Body of pancreas (tissue), 4 donors: ENCODE data around the gene TPD52L3. TPM values are rescaled to one million over a fixed set of nuclear protein-coding genes. Genes with fewer than 3 reads are reported as not detected.

Experiments used
- ATAC-seq: fragments of 150-250 bp; one replicate; pipeline ENCODE4 v1.9.1; 2016
- DNase-seq, 4 donors: peaks; one replicate each; pipeline ENCODE4 v3.0.0-alpha.2; 2019
- H3K27ac ChIP-seq, 4 donors: fragments of 200-600 bp; sonication (generic); 1 replicate in 3 of 4; 2 replicates in 1 of 4; pipeline versions ENCODE4 v1.5.1 to v1.6.1; 2016 to 2019; ENCODE audit warnings: mild to moderate bottlenecking in 1 of 4, mixed read lengths in 1 of 4, moderate library complexity in 1 of 4
- H3K27me3 ChIP-seq, 2 donors: fragments of 200-600 bp; sonication (generic); one replicate each; pipeline ENCODE4 v1.6.0; 2016; ENCODE audit warnings: mild to moderate bottlenecking in 1 of 2
- H3K36me3 ChIP-seq, 2 donors: fragments of 200-600 bp; sonication (generic); replicated peaks in 1 of 2; 2 replicates each; pipeline ENCODE4 v1.5.1; 2016; ENCODE audit warnings: low read depth in 2 of 2; ENCODE audit not compliant: insufficient read depth in 1 of 2
- H3K4me1 ChIP-seq: fragments of 200-600 bp; sonication (generic); one replicate; pipeline ENCODE4 v1.6.0; 2016
- H3K4me3 ChIP-seq, 2 donors: fragments of 200-600 bp; sonication (generic); 1 replicate in 1 of 2; 2 replicates in 1 of 2; pipeline ENCODE4 v1.5.1; 2016 to 2019
- H3K9me3 ChIP-seq, 3 donors: fragments of 200-600 bp; sonication (generic); 1 replicate in 2 of 3; 2 replicates in 1 of 3; pipeline ENCODE4 v1.5.1; 2016
- POLR2A ChIP-seq, 3 donors: fragments of 450-650 bp; IDR thresholded peaks; one replicate each; pipeline ENCODE4 v1.6.1; 2016; ENCODE audit warnings: antibody characterized with exemption in 3 of 3, mild to moderate bottlenecking in 2 of 3
- WGBS, 2 donors: methylation state at CpG; one replicate each; pipeline ENCODE4 v1.1.5; 2017; 5-methylcytosine and 5-hydroxymethylcytosine counted together
- intact Hi-C: fragments of 100-400 bp; cut with DNase I; formaldehyde crosslinking; loops from one replicate; pipeline ENCODE4 v1.15.1; 2023
- total RNA-seq, 2 donors: library from RNA; depleted of rRNA; stranded (reverse); fragments of >200 nt; gene quantifications; one replicate each; pipeline ENCODE4 v1.1.0, GENCODE V29; 2016
- TF ChIP-seq, protein P1 (sequence below), 7 experiments: fragments of 450-650 bp in 4 of 7; fragments of 200-600 bp in 3 of 7; sonication (generic) in 3 of 7; IDR thresholded peaks; one replicate each; pipeline ENCODE4 v1.5.1; 2016 to 2019; ENCODE audit warnings: antibody characterized with exemption in 7 of 7

TPD52L3 gene
- total RNA-seq, 2 donors from 2014 or later = not detected

DNA sequence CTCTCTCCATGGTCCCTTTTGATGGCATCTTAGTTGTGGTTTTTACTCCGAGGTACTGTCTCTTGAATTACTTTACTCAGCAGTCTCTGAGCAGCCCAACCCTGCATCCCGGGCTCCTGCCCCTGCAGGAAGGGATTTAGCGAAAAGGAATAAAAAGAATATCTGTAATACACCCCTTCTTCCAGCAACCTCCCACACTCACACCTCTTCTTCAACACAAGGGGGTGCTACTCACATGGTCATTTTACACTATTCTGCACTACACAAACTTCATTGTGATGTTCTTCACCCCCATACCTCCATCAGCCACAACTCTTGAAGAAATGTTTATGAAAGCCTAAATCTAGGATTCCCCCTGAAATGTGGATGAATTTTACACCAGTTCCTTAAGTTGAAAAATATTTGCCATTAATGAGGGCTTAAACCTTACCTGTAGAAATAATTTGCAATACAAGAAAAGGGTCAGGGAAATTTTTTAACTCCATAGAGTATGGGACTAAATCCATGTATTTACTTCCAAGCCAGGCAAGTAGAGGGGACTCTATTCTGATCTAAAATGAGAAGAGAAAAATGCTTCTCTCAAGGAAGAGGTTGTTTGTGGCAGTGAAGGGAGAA, 26.0 kb downstream of the TPD52L3 start:
- 7 to 15% methylated on average over 3 of the region's 3 CpGs for WGBS, 2 donors
- Histone ChIP-seq H3K4me3 (no peak overlapping the region), H3K9me3 (no peaks in the 10 kb centered on the region), H3K27me3 (no peaks in the 10 kb centered on the region), H3K36me3 (no peaks in the 10 kb centered on the region), H3K27ac (no peak overlapping the region), H3K4me1 (no peaks in the 10 kb centered on the region)
- peak in 1 of 4 donors; percentile 24 for DNase-seq
- ATAC-seq = peak; percentile 78
- TF ChIP-seq, protein P1, sequence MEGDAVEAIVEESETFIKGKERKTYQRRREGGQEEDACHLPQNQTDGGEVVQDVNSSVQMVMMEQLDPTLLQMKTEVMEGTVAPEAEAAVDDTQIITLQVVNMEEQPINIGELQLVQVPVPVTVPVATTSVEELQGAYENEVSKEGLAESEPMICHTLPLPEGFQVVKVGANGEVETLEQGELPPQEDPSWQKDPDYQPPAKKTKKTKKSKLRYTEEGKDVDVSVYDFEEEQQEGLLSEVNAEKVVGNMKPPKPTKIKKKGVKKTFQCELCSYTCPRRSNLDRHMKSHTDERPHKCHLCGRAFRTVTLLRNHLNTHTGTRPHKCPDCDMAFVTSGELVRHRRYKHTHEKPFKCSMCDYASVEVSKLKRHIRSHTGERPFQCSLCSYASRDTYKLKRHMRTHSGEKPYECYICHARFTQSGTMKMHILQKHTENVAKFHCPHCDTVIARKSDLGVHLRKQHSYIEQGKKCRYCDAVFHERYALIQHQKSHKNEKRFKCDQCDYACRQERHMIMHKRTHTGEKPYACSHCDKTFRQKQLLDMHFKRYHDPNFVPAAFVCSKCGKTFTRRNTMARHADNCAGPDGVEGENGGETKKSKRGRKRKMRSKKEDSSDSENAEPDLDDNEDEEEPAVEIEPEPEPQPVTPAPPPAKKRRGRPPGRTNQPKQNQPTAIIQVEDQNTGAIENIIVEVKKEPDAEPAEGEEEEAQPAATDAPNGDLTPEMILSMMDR (IDR thresholded peaks at IDR 0.05) = peak; percentile 52 to 86 (median 74)
- TF ChIP-seq POLR2A (IDR thresholded peaks at IDR 0.05) = no peak
- intact Hi-C loops = no loop called here

DNA sequence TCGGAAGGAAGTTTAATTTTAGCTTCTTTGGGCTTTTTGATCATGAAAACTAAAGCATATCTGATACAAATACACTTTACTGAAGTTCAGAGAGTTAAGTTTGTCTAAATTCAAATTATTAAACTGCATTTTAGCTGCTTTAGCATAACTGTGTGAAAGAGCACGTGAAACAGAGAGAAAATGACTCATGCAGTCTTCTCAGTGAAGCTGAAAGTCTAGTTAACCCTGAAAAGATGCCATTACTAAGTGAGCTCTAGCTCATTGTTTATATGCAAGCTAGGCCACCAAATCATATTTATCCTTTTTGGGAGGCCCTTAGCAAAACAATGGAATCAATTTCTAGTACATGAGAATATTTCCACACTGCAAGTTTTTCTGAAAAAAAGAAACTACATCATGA, 27.6 kb downstream of the TPD52L3 start:
- TF ChIP-seq, protein P1 (IDR thresholded peaks at IDR 0.05) = no peak
- no peak for TF ChIP-seq POLR2A (IDR thresholded peaks at IDR 0.05)
- Histone ChIP-seq H3K27ac (no peak overlapping the region), H3K36me3 (no peaks in the 10 kb centered on the region), H3K27me3 (no peaks in the 10 kb centered on the region), H3K4me1 (no peaks in the 10 kb centered on the region), H3K9me3 (no peaks in the 10 kb centered on the region), H3K4me3 (no peak overlapping the region)
- ATAC-seq (no peak), DNase-seq (no peak)
- intact Hi-C loops = loop anchor here (5.0 kb wide), 1 partner anchor 212 kb away; no protein-coding TSS in a partner anchor
- WGBS, 2 donors = 63 to 67% methylated on average over 2 of the region's 2 CpGs

DNA sequence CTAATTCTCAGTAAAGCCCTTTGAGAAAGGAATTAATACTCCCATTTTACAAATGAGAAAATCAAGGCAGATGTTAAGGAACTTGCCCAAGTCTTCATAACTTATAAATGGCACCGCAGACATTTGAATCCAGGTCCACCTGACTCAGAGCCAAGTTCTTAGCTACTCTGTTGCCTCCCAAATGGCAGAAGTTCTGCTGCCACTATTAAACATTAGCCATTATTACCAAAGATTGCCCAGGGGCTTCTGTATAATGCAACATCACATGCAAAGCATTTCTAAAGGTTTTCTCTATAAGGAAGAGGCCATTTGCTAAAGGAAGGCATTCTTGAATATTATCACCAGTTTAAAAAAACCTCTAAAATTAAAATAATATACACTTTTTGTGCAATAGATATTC, 28.3 kb downstream of the TPD52L3 start:
- intact Hi-C loops = loop anchor here (5.0 kb wide), 1 partner anchor 211 kb away; no protein-coding TSS in a partner anchor
- H3K4me1 ChIP-seq = no peaks in the 10 kb centered on the region
- no peak overlapping the region for H3K27ac ChIP-seq
- H3K27me3 ChIP-seq = no peaks in the 10 kb centered on the region
- DNase-seq (no peak), ATAC-seq (no peak)
- no peak overlapping the region for H3K4me3 ChIP-seq
- no peaks in the 10 kb centered on the region for H3K36me3 ChIP-seq
- H3K9me3 ChIP-seq = no peaks in the 10 kb centered on the region
- TF ChIP-seq, protein P1 (IDR thresholded peaks at IDR 0.05) = no peak
- TF ChIP-seq POLR2A (IDR thresholded peaks at IDR 0.05) = no peak
- 44 to 81% methylated on average over 1 of the region's 1 CpG for WGBS, 2 donors

DNA sequence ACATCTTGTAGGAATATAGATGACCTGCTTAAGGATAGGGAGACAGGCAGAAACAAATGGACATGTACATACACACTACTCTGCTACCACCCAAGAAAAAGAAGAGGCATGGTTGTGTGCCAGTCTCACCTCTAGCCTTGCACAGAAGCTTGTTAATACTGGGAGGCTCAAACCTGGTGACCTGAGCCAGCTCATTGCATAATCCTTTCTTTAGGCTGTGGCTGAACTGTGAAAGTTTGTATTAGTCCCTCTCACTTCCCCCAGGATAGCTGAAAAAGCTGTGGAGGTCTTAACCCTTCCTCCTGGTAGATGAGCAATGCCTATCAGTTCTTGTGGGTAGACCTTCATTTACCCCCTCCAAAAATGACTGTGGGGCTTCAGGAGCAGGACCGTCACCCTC, 28.7 kb downstream of the TPD52L3 start:
- intact Hi-C loops = loop anchor here (5.0 kb wide), 1 partner anchor 210 kb away; no protein-coding TSS in a partner anchor
- WGBS, 2 donors = 91 to 95% methylated on average over 1 of the region's 1 CpG
- Histone ChIP-seq H3K9me3 (no peaks in the 10 kb centered on the region), H3K4me3 (no peak overlapping the region), H3K27me3 (no peaks in the 10 kb centered on the region), H3K4me1 (no peaks in the 10 kb centered on the region), H3K27ac (no peak overlapping the region), H3K36me3 (no peaks in the 10 kb centered on the region)
- ATAC-seq (no peak), DNase-seq (no peak)
- no peak for TF ChIP-seq POLR2A (IDR thresholded peaks at IDR 0.05)
- TF ChIP-seq, protein P1 (IDR thresholded peaks at IDR 0.05) = no peak
